ENCODE results near the gene WWP2.
"Not testable (repeated sequence)": the region's sequence is repeated elsewhere in the genome, so short reads cannot be mapped to it uniquely, and the experiment has no call there.

GRCh38 chr16:69951672-69952031, 189.5 kb downstream of the WWP2 start:
- TF ChIP-seq EZH2 (IDR thresholded peaks at IDR 0.05; ENCODE audit: low read length); CTCF (optimal IDR thresholded peaks at IDR 0.05 in 1 of 3, IDR thresholded peaks at IDR 0.05 in 1 of 3, conservative IDR thresholded peaks at IDR 0.05 in 1 of 3; ENCODE audit: extremely low read depth in 1 of 3, insufficient read depth in 2 of 3, low read length in 3 of 3): not testable (repeated sequence)

Measured in keratinocyte (primary cell).